NCI-H1417 (cell line): ENCODE measurements around the gene SCAF1.

Experiments
- DNase-seq, 3 experiments: peaks; one replicate each; lab custom pipeline; 2025; lab: John Stamatoyannopoulos, UW

Gene SCAF1

GRCh38 chr19:49666120-49666444, 24.1 kb downstream of the SCAF1 start:
- DNase-seq: no peak

GRCh38 chr19:49667473-49667872, 25.5 kb downstream of the SCAF1 start:
- DNase-seq: no peak

- no peak for DNase-seq
Measured at GRCh38 chr19:49669516-49669915, 27.5 kb downstream of the SCAF1 start.

- peak; percentile 70 to 80 (median 73) for DNase-seq
Measured at GRCh38 chr19:49672131-49672919, 30.3 kb downstream of the SCAF1 start.

- peak in 2 of 3 experiments; percentile 96 to 97 for DNase-seq
Measured at GRCh38 chr19:49676136-49676783, 34.3 kb downstream of the SCAF1 start.

GRCh38 chr19:49676784-49677230, 34.8 kb downstream of the SCAF1 start:
- DNase-seq: peak; percentile 99 to 100 (median 100)

GRCh38 chr19:49677231-49677900, 35.4 kb downstream of the SCAF1 start, which contains the start of gene PRMT1:
TSS of gene PRMT1 (plus strand) at chr19:49677271. CDS start at chr19:49677281, 10 bp downstream.
- peak in 2 of 3 experiments; percentile 47 to 63 for DNase-seq

- DNase-seq: peak; percentile 58 to 79 (median 68)
Measured at GRCh38 chr19:49677901-49678674, 36.1 kb downstream of the SCAF1 start.

- DNase-seq: no peak
Measured at GRCh38 chr19:49678985-49679770, 37.2 kb downstream of the SCAF1 start.

- DNase-seq: no peak
Measured at GRCh38 chr19:49679771-49680413, 37.9 kb downstream of the SCAF1 start.

- DNase-seq: peak; percentile 81 to 92 (median 91)
Measured at GRCh38 chr19:49680421-49681351, 38.7 kb downstream of the SCAF1 start.

GRCh38 chr19:49681830-49682229, 39.8 kb downstream of the SCAF1 start:
- no peak for DNase-seq

- no peak for DNase-seq
Measured at GRCh38 chr19:49682274-49682673, 40.3 kb downstream of the SCAF1 start.

- no peak for DNase-seq
Measured at GRCh38 chr19:49683814-49684250, 41.8 kb downstream of the SCAF1 start.

- DNase-seq: no peak
Measured at GRCh38 chr19:49684251-49684982, 42.4 kb downstream of the SCAF1 start.

GRCh38 chr19:49684983-49685553, 43.1 kb downstream of the SCAF1 start:
- DNase-seq: no peak

GRCh38 chr19:49685845-49686332, 43.9 kb downstream of the SCAF1 start:
- no peak for DNase-seq

- no peak for DNase-seq
Measured at GRCh38 chr19:49686503-49687088, 44.6 kb downstream of the SCAF1 start.
